ENCODE results near the gene XRN2. TPM values are rescaled to one million over a fixed set of nuclear protein-coding genes. Genes with fewer than 3 reads are reported as not detected.

The XRN2 gene
- total RNA-seq, 1 donor from 2014 or later, result 46.1 TPM

- no peak for TF ChIP-seq CTCF (IDR thresholded peaks at IDR 0.05)
- Mint-ChIP-seq H3K27me3 (ENCODE audit: low read depth) (peaks cover 33% of the 10 kb centered on the region), H3K9me3 (ENCODE audit: low read depth) (peaks cover 7% of the 10 kb centered on the region), H3K27ac (ENCODE audit: unreplicated experiment) (no peak overlapping the region), H3K4me3 (ENCODE audit: unreplicated experiment) (no peak overlapping the region), H3K4me1 (ENCODE audit: low read depth) (no peaks in the 10 kb centered on the region), H3K36me3 (ENCODE audit: low read depth) (peaks cover 3% of the 10 kb centered on the region)
- no peak for DNase-seq (ENCODE audit: low spot score)
These were observed 22.6 kb upstream of the XRN2 start for GRCh38 chr20:21280522-21281016.

- Mint-ChIP-seq H3K36me3 (ENCODE audit: low read depth) (peaks cover 3% of the 10 kb centered on the region), H3K9me3 (ENCODE audit: low read depth) (peaks cover 12% of the 10 kb centered on the region), H3K27ac (ENCODE audit: unreplicated experiment) (no peak overlapping the region), H3K4me1 (ENCODE audit: low read depth) (no peaks in the 10 kb centered on the region), H3K27me3 (ENCODE audit: low read depth) (peaks cover 23% of the 10 kb centered on the region), H3K4me3 (ENCODE audit: unreplicated experiment) (no peak overlapping the region)
- no peak for TF ChIP-seq CTCF (IDR thresholded peaks at IDR 0.05)
- DNase-seq (ENCODE audit: low spot score), result no peak
These were observed 16.4 kb upstream of the XRN2 start for GRCh38 chr20:21286775-21287174.

GRCh38 chr20:21288587-21289370, 14.4 kb upstream of the XRN2 start:
- no peak for TF ChIP-seq CTCF (IDR thresholded peaks at IDR 0.05)
- peaks cover 9% of the 10 kb centered on the region for H3K9me3 Mint-ChIP-seq (ENCODE audit: low read depth)
- H3K4me1 Mint-ChIP-seq (ENCODE audit: low read depth), result no peaks in the 10 kb centered on the region
- H3K27me3 Mint-ChIP-seq (ENCODE audit: low read depth), result peaks cover 23% of the 10 kb centered on the region
- H3K36me3 Mint-ChIP-seq (ENCODE audit: low read depth), result no peaks in the 10 kb centered on the region
- H3K27ac Mint-ChIP-seq (ENCODE audit: unreplicated experiment), result no peak overlapping the region
- H3K4me3 Mint-ChIP-seq (ENCODE audit: unreplicated experiment), result no peak overlapping the region
- DNase-seq (ENCODE audit: low spot score), result no peak

GRCh38 chr20:21289651-21290050, 13.5 kb upstream of the XRN2 start:
- no peak for TF ChIP-seq CTCF (IDR thresholded peaks at IDR 0.05)
- peaks cover 9% of the 10 kb centered on the region for H3K9me3 Mint-ChIP-seq (ENCODE audit: low read depth)
- no peaks in the 10 kb centered on the region for H3K36me3 Mint-ChIP-seq (ENCODE audit: low read depth)
- peaks cover 25% of the 10 kb centered on the region for H3K27me3 Mint-ChIP-seq (ENCODE audit: low read depth)
- DNase-seq (ENCODE audit: low spot score), result no peak
- H3K27ac Mint-ChIP-seq (ENCODE audit: unreplicated experiment), result no peak overlapping the region
- H3K4me3 Mint-ChIP-seq (ENCODE audit: unreplicated experiment), result no peak overlapping the region
- H3K4me1 Mint-ChIP-seq (ENCODE audit: low read depth), result no peaks in the 10 kb centered on the region

- H3K27me3 Mint-ChIP-seq (ENCODE audit: low read depth), result peaks cover 29% of the 10 kb centered on the region
- H3K4me3 Mint-ChIP-seq (ENCODE audit: unreplicated experiment), result no peak overlapping the region
- DNase-seq (ENCODE audit: low spot score), result no peak
- no peak for TF ChIP-seq CTCF (IDR thresholded peaks at IDR 0.05)
- no peaks in the 10 kb centered on the region for H3K4me1 Mint-ChIP-seq (ENCODE audit: low read depth)
- H3K36me3 Mint-ChIP-seq (ENCODE audit: low read depth), result no peaks in the 10 kb centered on the region
- H3K27ac Mint-ChIP-seq (ENCODE audit: unreplicated experiment), result no peak overlapping the region
- H3K9me3 Mint-ChIP-seq (ENCODE audit: low read depth), result peaks cover under 1% of the 10 kb centered on the region
These were observed 12.1 kb upstream of the XRN2 start for GRCh38 chr20:21291026-21291425.

All from chondrocyte (in vitro differentiated cells).